IMR-90 (cell line): Measurements from ENCODE around the gene TRIP11. TPM values are rescaled to one million over a fixed set of nuclear protein-coding genes. Genes with fewer than 3 reads are reported as not detected.

ENCODE experiments used
- ATAC-seq: fragments of 200-7000 bp; cut with Tn5 transposase; 2 replicates; pipeline ENCODE4 v1.9.1; 2020; ENCODE audit warnings: low read depth, mild to moderate bottlenecking, moderate library complexity
- BruUV-seq: library from RNA; stranded (reverse); fragments of 400-500 nt; replicated peaks from 2 replicates; lab custom pipeline; 2021; lab: Mats Ljungman, UMichigan
- CTCF ChIA-PET: fragments of 300-600 bp; formaldehyde crosslinking; extraction: SDS; loops from one replicate; lab custom pipeline; 2021; ENCODE audit warnings: antibody characterized with exemption; lab: Yijun Ruan, JAX
- POLR2A ChIA-PET: fragments of 300-600 bp; sonication (Branson Sonifier 250); formaldehyde crosslinking; loops from one replicate; lab custom pipeline; 2022; ENCODE audit warnings: antibody characterized with exemption; ENCODE audit not compliant: unreplicated experiment; lab: Charles Lee
- DNase-seq: peaks from one replicate; pipeline ENCODE4 v3.0.0; 2013
- H2AFZ ChIP-seq: replicated peaks from 2 replicates; pipeline ENCODE3; 2013; ENCODE audit warnings: low read length, mild to moderate bottlenecking; ENCODE audit not compliant: poor library complexity
- H2AK5ac ChIP-seq: 2 replicates; pipeline ENCODE4 v1.6.1; 2013; ENCODE audit warnings: low read depth, low read length, inconsistent platforms
- H2AK9ac ChIP-seq: replicated peaks from 2 replicates; pipeline ENCODE3; 2013; ENCODE audit warnings: mild to moderate bottlenecking, low read depth, low read length, moderate library complexity; ENCODE audit not compliant: poor library complexity
- H2BK120ac ChIP-seq: 2 replicates; pipeline ENCODE4 v1.6.1; 2013; ENCODE audit warnings: low read depth, low read length, inconsistent platforms
- H2BK15ac ChIP-seq: 3 replicates; pipeline ENCODE4 v1.6.1; 2013; ENCODE audit warnings: low read depth, low read length, inconsistent platforms
- H2BK20ac ChIP-seq: 2 replicates; pipeline ENCODE4 v1.6.1; 2013; ENCODE audit warnings: low read depth, mild to moderate bottlenecking, inconsistent platforms, low read length, moderate library complexity
- H2BK5ac ChIP-seq: 2 replicates; pipeline ENCODE4 v1.6.1; 2013; ENCODE audit warnings: mild to moderate bottlenecking, low read depth, low read length, inconsistent platforms; ENCODE audit not compliant: poor library complexity, severe bottlenecking
- H3K14ac ChIP-seq: replicated peaks from 2 replicates; pipeline ENCODE4 v1.6.1; 2013; ENCODE audit warnings: low read depth, low read length, inconsistent platforms
- H3K18ac ChIP-seq: 2 replicates; pipeline ENCODE4 v1.6.1; 2013; ENCODE audit warnings: low read depth, low read length, control low read depth
- H3K23ac ChIP-seq: 2 replicates; pipeline ENCODE4 v1.6.1; 2013; ENCODE audit warnings: low read depth, low read length, inconsistent platforms
- H3K27ac ChIP-seq: 2 replicates; pipeline ENCODE4 v1.5.1; 2013; ENCODE audit warnings: mild to moderate bottlenecking, control low read depth, low read length; ENCODE audit not compliant: insufficient read depth
- H3K27me3 ChIP-seq: 2 replicates; pipeline ENCODE4 v1.6.1; 2013; ENCODE audit warnings: low read length; ENCODE audit not compliant: control insufficient read depth, insufficient read depth
- H3K36me3 ChIP-seq: 2 replicates; pipeline ENCODE4 v1.6.1; 2013; ENCODE audit warnings: low read length, mixed read lengths; ENCODE audit not compliant: control insufficient read depth, insufficient read depth
- H3K4ac ChIP-seq: 2 replicates; pipeline ENCODE4 v1.6.1; 2013; ENCODE audit warnings: low read depth, low read length, inconsistent platforms
- H3K4me1 ChIP-seq: 2 replicates; pipeline ENCODE4 v1.6.1; 2013; ENCODE audit warnings: low read length, mixed read lengths; ENCODE audit not compliant: control insufficient read depth, insufficient read depth
- H3K4me2 ChIP-seq: 2 replicates; pipeline ENCODE4 v1.6.1; 2013; ENCODE audit warnings: low read depth, mild to moderate bottlenecking, control low read depth, low read length, moderate library complexity
- H3K4me3 ChIP-seq: 2 replicates; pipeline ENCODE4 v1.5.1; 2013; ENCODE audit warnings: low read depth, mild to moderate bottlenecking, control low read depth, low read length, moderate library complexity; ENCODE audit not compliant: insufficient read depth
- H3K56ac ChIP-seq: 2 replicates; pipeline ENCODE4 v1.6.1; 2013; ENCODE audit warnings: low read length, inconsistent platforms; ENCODE audit not compliant: insufficient read depth; ENCODE audit errors: extremely low read depth
- H3K79me1 ChIP-seq, 2 experiments: 2 replicates each; pipeline ENCODE4 v1.6.1; 2013; ENCODE audit warnings: low read length in 2 of 2, inconsistent platforms in 1 of 2, low read depth in 1 of 2
- H3K9ac ChIP-seq: 2 replicates; pipeline ENCODE4 v1.6.1; 2013; ENCODE audit warnings: low read depth, low read length, control low read depth
- H3K9me1 ChIP-seq: 2 replicates; pipeline ENCODE4 v1.6.1; 2013; ENCODE audit warnings: low read length, inconsistent platforms; ENCODE audit not compliant: insufficient read depth
- H3K9me3 ChIP-seq: 2 replicates; pipeline ENCODE4 v1.6.1; 2013; ENCODE audit warnings: low read length; ENCODE audit not compliant: control insufficient read depth, insufficient read depth
- H4K20me1 ChIP-seq: 2 replicates; pipeline ENCODE4 v1.6.1; 2013; ENCODE audit warnings: low read length, inconsistent platforms; ENCODE audit not compliant: insufficient read depth
- H4K5ac ChIP-seq: 2 replicates; pipeline ENCODE4 v1.6.1; 2013; ENCODE audit warnings: mild to moderate bottlenecking, low read depth, low read length, control low read depth
- H4K8ac ChIP-seq, 2 experiments: 2 replicates each; pipeline ENCODE4 v1.6.1; 2013; ENCODE audit warnings: low read depth in 2 of 2, low read length in 2 of 2, control low read depth in 1 of 2, inconsistent platforms in 1 of 2
- H4K91ac ChIP-seq: 2 replicates; pipeline ENCODE4 v1.6.1; 2013; ENCODE audit warnings: low read depth, low read length, inconsistent platforms; ENCODE audit not compliant: insufficient read depth
- CEBPB ChIP-seq: IDR thresholded peaks from 2 replicates; pipeline ENCODE4 v1.6.1; 2012; ENCODE audit warnings: low read depth, low read length, improper control_type of control experiment
- CHD1 ChIP-seq: IDR thresholded peaks from 2 replicates; pipeline ENCODE4 v1.6.1; 2012; ENCODE audit warnings: low read depth, low read length, improper control_type of control experiment
- RAD21 ChIP-seq: IDR thresholded peaks from 2 replicates; pipeline ENCODE4 v1.6.1; 2012; ENCODE audit warnings: low read length, improper control_type of control experiment
- RFX5 ChIP-seq: IDR thresholded peaks from 2 replicates; pipeline ENCODE4 v1.8.0; 2012; ENCODE audit warnings: low read depth, mild to moderate bottlenecking, low read length, moderate library complexity
- SMC3 ChIP-seq: fragments of 150-350 bp; IDR thresholded peaks from 2 replicates; pipeline ENCODE4 v1.6.1; 2016; ENCODE audit warnings: low read depth, mild to moderate bottlenecking, antibody characterized with exemption, low read length, moderate library complexity
- WGBS, 2 experiments: methylation state at CpG; one replicate each; pipeline versions ENCODE4 v1.1.5 to v1.1.7; 2013; ENCODE audit warnings: missing lambda C conversion rate in 2 of 2; ENCODE audit not compliant: insufficient read length in 1 of 2; ENCODE audit errors: extremely low coverage in 2 of 2; 5-methylcytosine and 5-hydroxymethylcytosine counted together
- dilution Hi-C: fragments of 300-500 bp; cut with HindIII; formaldehyde crosslinking; loops from one replicate; pipeline ENCODE4 v1.14.3; 2018; ENCODE audit warnings: low sequenced_read_pairs; ENCODE audit not compliant: unreplicated experiment
- in situ Hi-C: fragments of 300-500 bp; cut with MboI; formaldehyde crosslinking; loops from 3 replicates; pipeline ENCODE4 v1.14.3; 2019; ENCODE audit warnings: low sequenced_read_pairs, inconsistent platforms, mixed read lengths
- intact Hi-C: fragments of 100-400 bp; cut with micrococcal nuclease; formaldehyde crosslinking; loops from 2 replicates; pipeline ENCODE4 v1.10.0; 2022
- polyA plus RNA-seq, 3 experiments: library from polyadenylated mRNA; depleted of rRNA; stranded (reverse); fragments of >200 nt; gene quantifications; 2 replicates each; pipeline ENCODE4 v1.2.3, GENCODE V29; 2012; ENCODE audit warnings: low replicate concordance in 1 of 3
- total RNA-seq: library from RNA; depleted of rRNA; stranded (reverse); fragments of >200 nt; gene quantifications from 2 replicates; pipeline ENCODE4 v1.2.3, GENCODE V29; 2012
- TF ChIP-seq, protein P1 (sequence below): fragments of 150-350 bp; IDR thresholded peaks from 2 replicates; pipeline ENCODE4 v1.6.1; 2017; ENCODE audit warnings: mild to moderate bottlenecking, antibody characterized with exemption, low read length, low read depth
- TF ChIP-seq, protein P2 (sequence below): fragments of 150-350 bp; IDR thresholded peaks from 2 replicates; pipeline ENCODE4 v1.6.1; 2016; ENCODE audit warnings: low read depth, mild to moderate bottlenecking, low read length, moderate library complexity, borderline replicate concordance
- TF ChIP-seq, protein P3 (sequence below): conservative IDR thresholded peaks from 2 replicates; pipeline ENCODE4 v1.5.1; 2012; ENCODE audit warnings: mild to moderate bottlenecking, low read depth, low read length, improper control_type of control experiment

Gene TRIP11
- total and polyA plus RNA-seq, 2 of the 4 experiments (the other 2 are of a cell fraction) = 6.8 to 83.5 TPM

DNA sequence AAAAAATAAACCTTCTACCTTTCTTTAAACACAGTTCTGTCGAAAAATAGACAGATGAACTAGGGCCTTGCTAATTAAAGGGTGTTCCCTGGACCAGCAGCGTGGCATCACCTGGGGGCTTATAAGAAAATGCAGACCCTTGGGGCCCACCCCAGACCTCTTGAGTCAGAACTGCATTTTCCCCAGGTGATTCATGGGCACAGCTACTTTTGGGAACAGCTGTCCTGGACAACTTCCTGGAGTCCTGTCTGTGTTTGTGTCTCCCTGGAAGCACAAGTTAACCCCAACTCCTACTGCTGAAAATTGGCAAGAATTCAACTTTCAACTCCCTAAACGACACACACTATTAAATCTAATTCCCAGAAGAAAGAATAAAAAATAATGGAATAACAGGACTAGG lies 110.2 kb downstream of the TRIP11 start:
- TF ChIP-seq CEBPB (no peak), RAD21 (no peak), CHD1 (no peak), RFX5 (no peak), SMC3 (no peak)
- TF ChIP-seq, protein P1, sequence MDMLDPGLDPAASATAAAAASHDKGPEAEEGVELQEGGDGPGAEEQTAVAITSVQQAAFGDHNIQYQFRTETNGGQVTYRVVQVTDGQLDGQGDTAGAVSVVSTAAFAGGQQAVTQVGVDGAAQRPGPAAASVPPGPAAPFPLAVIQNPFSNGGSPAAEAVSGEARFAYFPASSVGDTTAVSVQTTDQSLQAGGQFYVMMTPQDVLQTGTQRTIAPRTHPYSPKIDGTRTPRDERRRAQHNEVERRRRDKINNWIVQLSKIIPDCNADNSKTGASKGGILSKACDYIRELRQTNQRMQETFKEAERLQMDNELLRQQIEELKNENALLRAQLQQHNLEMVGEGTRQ = no peak
- TF ChIP-seq, protein P2, sequence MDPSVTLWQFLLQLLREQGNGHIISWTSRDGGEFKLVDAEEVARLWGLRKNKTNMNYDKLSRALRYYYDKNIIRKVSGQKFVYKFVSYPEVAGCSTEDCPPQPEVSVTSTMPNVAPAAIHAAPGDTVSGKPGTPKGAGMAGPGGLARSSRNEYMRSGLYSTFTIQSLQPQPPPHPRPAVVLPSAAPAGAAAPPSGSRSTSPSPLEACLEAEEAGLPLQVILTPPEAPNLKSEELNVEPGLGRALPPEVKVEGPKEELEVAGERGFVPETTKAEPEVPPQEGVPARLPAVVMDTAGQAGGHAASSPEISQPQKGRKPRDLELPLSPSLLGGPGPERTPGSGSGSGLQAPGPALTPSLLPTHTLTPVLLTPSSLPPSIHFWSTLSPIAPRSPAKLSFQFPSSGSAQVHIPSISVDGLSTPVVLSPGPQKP = no peak
- TF ChIP-seq, protein P3, sequence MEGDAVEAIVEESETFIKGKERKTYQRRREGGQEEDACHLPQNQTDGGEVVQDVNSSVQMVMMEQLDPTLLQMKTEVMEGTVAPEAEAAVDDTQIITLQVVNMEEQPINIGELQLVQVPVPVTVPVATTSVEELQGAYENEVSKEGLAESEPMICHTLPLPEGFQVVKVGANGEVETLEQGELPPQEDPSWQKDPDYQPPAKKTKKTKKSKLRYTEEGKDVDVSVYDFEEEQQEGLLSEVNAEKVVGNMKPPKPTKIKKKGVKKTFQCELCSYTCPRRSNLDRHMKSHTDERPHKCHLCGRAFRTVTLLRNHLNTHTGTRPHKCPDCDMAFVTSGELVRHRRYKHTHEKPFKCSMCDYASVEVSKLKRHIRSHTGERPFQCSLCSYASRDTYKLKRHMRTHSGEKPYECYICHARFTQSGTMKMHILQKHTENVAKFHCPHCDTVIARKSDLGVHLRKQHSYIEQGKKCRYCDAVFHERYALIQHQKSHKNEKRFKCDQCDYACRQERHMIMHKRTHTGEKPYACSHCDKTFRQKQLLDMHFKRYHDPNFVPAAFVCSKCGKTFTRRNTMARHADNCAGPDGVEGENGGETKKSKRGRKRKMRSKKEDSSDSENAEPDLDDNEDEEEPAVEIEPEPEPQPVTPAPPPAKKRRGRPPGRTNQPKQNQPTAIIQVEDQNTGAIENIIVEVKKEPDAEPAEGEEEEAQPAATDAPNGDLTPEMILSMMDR = no peak
- H4K20me1 ChIP-seq = peaks cover 25% of the 10 kb centered on the region
- no peak overlapping the region for H3K14ac ChIP-seq
- intact Hi-C loops (no loop called here), in situ Hi-C loops (no loop called here), dilution Hi-C loops (no loop called here)
- no peak overlapping the region for H3K18ac ChIP-seq
- no peak overlapping the region for H2BK120ac ChIP-seq
- H3K79me1 ChIP-seq = peaks cover 12 to 51% of the 10 kb centered on the region in 2 experiments
- BruUV-seq = no TSS peak
- no peak overlapping the region for H2BK20ac ChIP-seq
- H3K4me2 ChIP-seq = no peak overlapping the region
- DNase-seq (peak; percentile 40), ATAC-seq (no peak)
- H3K9ac ChIP-seq = no peak overlapping the region
- no peak overlapping the region for H3K4ac ChIP-seq
- H3K9me3 ChIP-seq = no peaks in the 10 kb centered on the region
- peaks cover 6% of the 10 kb centered on the region for H3K4me1 ChIP-seq
- H4K5ac ChIP-seq = no peak overlapping the region
- POLR2A ChIA-PET = no interaction called here
- H3K27ac ChIP-seq = no peak overlapping the region
- H3K9me1 ChIP-seq = peaks cover 13% of the 10 kb centered on the region; the same call in 1 of the 2 replicates
- no peak overlapping the region for H4K91ac ChIP-seq
- CTCF ChIA-PET = no interaction called here
- H3K36me3 ChIP-seq = peaks cover 53% of the 10 kb centered on the region
- H4K8ac ChIP-seq = no peak overlapping the region
- no peaks in the 10 kb centered on the region for H3K27me3 ChIP-seq
- H2AK5ac ChIP-seq = no peak overlapping the region
- WGBS, 2 experiments = 82% methylated on average over 2 of the region's 3 CpGs; no CpG with 5 or more reads in 1 of the 2 experiments
- no peak overlapping the region for H2BK15ac ChIP-seq
- no peak overlapping the region for H2AK9ac ChIP-seq
- H3K4me3 ChIP-seq = no peak overlapping the region
- no peak overlapping the region for H3K23ac ChIP-seq
- no peak overlapping the region for H2BK5ac ChIP-seq
- no peak overlapping the region for H3K56ac ChIP-seq
- no peak overlapping the region for H2AFZ ChIP-seq
